Germinal center (tissue), 1 donor: Measurements from ENCODE around the gene TMEM25.
"Not testable (repeated sequence)": the region's sequence is repeated elsewhere in the genome, so short reads cannot be mapped to it uniquely, and the experiment has no call there.

Experiments used
- DNase-seq: peaks from one replicate; pipeline ENCODE4 v3.0.0; 2012; ENCODE audit warnings: mixed read lengths, low spot score

Gene TMEM25

DNA sequence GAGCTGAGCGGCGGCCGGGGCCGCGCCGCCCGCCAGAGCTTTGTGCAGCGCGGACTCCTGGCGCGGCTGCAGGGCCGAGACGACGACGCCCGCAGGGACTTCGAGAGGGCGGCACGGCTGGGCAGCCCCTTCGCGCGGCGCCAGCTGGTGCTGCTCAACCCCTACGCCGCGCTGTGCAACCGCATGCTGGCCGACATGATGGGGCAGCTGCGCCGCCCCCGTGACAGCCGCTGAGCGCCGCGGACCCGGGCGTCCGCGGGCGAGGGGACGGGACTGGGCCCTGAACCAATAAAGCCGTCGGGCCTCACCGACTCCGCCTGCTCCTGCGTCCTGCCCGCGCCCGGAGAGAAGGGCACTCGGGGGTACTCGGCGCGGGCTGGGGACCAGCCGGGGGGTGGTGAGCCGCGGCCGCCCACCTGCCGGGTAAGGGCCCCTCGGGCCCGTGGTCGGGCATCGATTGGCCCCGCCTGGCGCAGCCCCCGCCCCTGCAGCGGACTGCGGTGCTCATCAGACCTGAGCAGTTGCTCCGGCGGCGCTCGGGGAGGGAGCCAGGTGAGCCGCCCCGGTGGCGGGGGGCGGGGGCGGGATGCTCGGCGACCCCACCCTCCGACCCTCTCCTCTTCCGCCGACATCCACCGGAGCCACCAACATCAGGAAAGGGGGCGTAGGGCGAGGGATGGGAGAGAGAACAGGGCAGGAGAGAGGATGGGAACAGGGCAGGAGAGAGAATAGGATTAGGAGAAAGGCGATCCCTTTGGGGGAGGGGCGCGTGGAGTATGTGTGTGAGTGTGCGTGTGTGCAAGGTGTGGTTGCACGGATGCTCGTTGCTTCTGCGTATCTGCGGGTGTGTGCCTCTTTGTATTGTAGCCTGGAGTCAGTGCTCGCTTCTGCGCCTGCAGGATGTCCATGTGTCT lies at the start of gene TMEM25:
Gene TMEM25, plus strand, starts transcription at position 510 of the 914 bp plus-strand sequence. CDS start 610 bp downstream, outside the sequence.
- peak; percentile 81 for DNase-seq

- DNase-seq, result not testable (repeated sequence)
These were observed 49.8 kb upstream of the TMEM25 start for GRCh38 chr11:118481238-118481637.

- DNase-seq, result no peak
These were observed 46.6 kb upstream of the TMEM25 start for GRCh38 chr11:118484405-118484804.

- peak; percentile 28 for DNase-seq
These were observed 45.7 kb upstream of the TMEM25 start for GRCh38 chr11:118485273-118485672.

GRCh38 chr11:118488480-118489109 lies 42.4 kb upstream of the TMEM25 start:
- DNase-seq, result peak; percentile 76

DNA sequence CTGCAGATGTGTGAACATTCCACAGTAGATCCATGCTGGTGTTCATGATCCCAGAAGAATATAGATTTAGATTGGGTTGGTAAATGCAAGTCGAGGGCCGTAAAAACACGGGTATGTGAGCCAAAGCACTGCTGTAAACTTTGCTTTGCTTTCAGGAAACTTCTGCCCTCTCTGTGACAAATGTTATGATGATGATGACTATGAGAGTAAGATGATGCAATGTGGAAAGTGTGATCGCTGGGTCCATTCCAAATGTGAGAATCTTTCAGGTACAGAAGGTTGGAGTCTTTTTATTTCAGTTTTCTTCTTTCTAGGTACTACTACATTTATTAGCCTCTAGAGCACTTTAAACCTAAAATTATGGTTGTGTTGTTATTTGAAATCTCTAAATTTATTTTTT lies 40.0 kb upstream of the TMEM25 start:
- DNase-seq, result no peak

- DNase-seq, result no peak
These were observed 33.2 kb upstream of the TMEM25 start for GRCh38 chr11:118497831-118498230.

- DNase-seq, result no peak
These were observed 27.8 kb upstream of the TMEM25 start for GRCh38 chr11:118503216-118503615.

GRCh38 chr11:118511601-118512000 lies 19.4 kb upstream of the TMEM25 start:
- DNase-seq, result no peak

DNA sequence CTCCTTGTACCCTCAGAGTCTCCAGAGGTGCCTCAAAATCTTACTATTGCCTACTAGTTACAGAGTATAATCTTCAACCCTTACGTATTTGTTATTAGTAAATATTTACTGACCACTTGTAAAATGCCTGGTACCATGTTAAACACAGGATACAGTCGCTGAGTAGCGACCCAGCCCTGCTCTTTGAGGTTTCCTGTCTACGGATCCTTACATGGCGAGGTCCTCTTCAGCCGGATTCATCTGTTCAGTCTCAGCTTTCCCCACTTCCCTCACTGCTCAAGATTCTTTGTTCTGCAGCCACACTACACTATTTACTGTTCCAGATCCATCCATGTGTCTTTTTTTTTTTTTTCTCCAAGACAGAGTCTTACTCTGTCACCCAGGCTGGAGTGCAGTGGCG lies 16.9 kb upstream of the TMEM25 start:
- DNase-seq, result no peak

DNA sequence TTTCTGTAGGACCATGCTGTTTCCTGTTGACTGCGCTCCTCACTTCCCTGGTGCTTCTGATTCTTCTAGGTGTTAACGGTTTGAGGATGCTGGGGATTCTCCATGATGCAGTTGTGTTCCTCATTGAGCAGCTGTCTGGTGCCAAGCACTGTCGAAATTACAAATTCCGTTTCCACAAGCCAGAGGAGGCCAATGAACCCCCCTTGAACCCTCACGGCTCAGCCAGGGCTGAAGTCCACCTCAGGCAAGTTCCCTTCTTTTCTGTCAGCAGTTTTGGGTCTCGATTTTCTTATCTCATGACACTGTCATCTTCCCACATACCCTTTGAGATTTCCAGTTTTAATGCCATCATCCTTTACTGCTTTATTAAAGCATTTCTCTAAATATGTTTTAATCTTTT lies 11.4 kb upstream of the TMEM25 start:
- DNase-seq, result no peak

- DNase-seq, result no peak
These were observed 9.1 kb upstream of the TMEM25 start for GRCh38 chr11:118521892-118522311.

DNA sequence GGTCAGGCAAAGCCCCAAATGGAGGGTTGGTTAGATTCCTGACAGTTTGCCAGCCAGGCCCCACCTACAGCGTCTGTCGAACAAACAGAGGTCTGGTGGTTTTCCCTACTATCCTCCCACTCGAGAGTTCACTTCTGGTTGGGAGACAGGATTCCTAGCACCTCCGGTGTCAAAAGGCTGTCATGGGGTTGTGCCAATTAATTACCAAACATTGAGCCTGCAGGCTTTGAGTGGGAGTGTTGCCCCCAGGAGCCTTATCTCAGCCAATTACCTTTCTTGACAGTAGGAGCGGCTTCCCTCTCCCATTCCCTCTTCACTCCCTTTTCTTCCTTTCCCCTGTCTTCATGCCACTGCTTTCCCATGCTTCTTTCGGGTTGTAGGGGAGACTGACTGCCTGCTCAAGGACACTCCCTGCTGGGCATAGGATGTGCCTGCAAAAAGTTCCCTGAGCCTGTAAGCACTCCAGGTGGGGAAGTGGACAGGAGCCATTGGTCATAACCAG lies 8.4 kb upstream of the TMEM25 start:
- DNase-seq, result no peak

DNA sequence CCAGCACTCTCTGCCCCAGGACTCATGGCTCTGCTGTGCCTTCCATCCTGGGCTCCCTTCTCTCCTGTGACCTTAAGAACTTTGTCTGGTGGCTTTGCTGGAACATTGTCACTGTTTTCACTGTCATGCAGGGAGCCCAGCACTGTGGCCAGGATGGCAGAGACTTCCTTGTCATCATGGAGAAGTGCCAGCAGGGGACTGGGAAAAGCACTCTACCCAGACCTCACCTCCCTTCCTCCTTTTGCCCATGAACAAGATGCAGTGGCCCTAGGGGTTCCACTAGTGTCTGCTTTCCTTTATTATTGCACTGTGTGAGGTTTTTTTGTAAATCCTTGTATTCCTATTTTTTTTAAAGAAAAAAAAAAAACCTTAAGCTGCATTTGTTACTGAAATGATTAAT lies 6.6 kb upstream of the TMEM25 start:
- no peak for DNase-seq

- DNase-seq, result no peak
These were observed 6.1 kb upstream of the TMEM25 start for GRCh38 chr11:118524757-118525470.

GRCh38 chr11:118526688-118527087 lies 4.3 kb upstream of the TMEM25 start:
- DNase-seq, result no peak

GRCh38 chr11:118527109-118527508 lies 3.9 kb upstream of the TMEM25 start, which contains the start of gene TTC36:
Gene TTC36 (plus strand): TSS chr11:118527474. CDS start chr11:118527495, 21 bp downstream.
- DNase-seq, result no peak

DNA sequence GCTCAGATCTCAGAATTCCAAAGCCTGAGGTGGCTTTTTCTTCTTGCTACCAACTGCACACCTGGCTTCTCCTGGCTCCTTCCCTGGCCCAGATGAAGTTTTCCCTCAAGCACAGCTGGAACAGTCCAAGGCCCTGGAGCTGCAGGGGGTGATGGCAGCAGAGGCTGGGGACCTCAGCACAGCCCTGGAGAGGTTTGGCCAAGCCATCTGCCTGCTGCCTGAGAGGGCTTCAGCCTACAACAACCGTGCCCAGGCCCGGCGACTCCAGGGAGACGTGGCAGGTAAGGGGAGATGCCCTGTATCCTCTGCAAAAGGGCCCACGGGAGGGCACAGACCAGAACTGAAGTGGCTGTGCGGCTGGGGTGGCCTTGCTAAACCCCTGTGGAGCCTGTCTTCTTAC lies 2.5 kb upstream of the TMEM25 start:
- DNase-seq, result no peak

DNA sequence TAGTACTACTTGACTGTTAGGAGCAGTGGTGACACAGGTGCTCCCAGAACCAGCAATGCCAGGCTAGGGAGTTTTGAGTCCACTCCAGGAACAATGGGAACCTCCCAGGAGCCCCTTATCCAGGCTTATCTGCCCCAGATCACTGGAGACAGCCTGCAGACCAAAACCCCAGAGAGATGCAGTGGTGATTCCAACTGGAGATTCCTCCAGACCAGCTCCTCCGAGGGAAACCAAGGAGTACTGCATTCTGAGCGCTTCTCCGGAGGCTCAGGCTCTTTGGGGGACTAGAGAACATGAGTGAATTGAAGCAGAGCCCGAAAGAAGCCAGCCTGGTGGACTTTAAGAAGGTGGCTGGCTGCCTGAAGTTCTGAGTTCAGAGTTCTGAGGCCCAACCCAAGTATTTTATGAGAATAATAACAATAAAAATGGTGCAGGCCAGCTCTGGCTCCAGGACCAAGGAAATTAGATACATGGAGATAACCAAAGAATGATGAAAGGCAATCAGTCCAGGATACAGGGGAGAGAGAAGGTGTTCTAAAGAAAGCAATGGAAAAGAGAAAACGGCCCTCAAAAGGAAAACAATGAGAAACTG lies 1.3 kb upstream of the TMEM25 start:
- DNase-seq, result no peak

DNA sequence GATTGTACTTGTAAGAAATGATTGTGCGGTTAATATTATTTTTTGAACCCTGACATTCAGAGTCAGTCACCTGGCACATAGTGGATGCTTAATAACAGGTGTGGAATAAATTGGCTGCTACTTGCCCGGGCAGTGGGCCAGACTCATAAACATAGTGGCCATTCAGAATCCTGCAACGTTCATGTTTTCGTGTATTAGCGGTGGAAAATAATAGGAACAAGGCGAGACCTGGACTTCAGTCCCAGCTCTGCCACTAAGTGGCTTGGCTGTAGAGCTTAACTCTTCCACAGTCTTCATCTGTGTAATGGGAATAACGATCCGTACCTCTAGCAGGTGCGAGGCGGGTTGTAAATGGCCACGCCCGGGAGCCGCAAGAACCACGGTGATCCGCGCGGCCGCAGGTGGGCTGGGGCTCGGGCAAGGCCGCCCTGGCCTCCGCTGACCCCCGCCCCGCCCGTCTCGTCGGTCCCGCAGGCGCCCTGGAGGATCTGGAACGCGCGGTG lies 761 bp upstream of the TMEM25 start:
- DNase-seq, result no peak

GRCh38 chr11:118531597-118532084 lies 649 bp downstream of the TMEM25 start:
- no peak for DNase-seq

DNA sequence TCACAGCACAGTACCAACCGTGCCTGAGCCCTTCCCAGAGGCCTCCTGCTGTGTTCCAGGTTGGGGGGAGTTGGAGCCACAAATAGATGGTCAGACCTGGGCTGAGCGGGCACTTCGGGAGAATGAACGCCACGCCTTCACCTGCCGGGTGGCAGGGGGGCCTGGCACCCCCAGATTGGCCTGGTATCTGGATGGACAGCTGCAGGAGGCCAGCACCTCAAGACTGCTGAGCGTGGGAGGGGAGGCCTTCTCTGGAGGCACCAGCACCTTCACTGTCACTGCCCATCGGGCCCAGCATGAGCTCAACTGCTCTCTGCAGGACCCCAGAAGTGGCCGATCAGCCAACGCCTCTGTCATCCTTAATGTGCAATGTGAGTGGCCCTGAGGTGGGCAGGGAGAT lies 1.1 kb downstream of the TMEM25 start:
- no peak for DNase-seq
